Transverse colon (tissue), 4 donors: ENCODE data around the gene LRIG1. TPM values are rescaled to one million over a fixed set of nuclear protein-coding genes. Genes with fewer than 3 reads are reported as not detected.

ENCODE experiments used
- DNase-seq: peaks from one replicate; pipeline ENCODE4 v3.0.0-alpha.2; 2019
- H3K27ac ChIP-seq, 4 donors: fragments of 200-600 bp; sonication (generic); 2 replicates each; pipeline ENCODE4 v1.5.1; 2016 to 2018; ENCODE audit warnings: inconsistent platforms in 4 of 4
- H3K27me3 ChIP-seq: fragments of 200-600 bp; sonication (generic); 2 replicates; pipeline ENCODE4 v1.5.1; 2017; ENCODE audit warnings: inconsistent platforms
- H3K36me3 ChIP-seq, 4 donors: fragments of 200-600 bp; sonication (generic); 2 replicates each; pipeline ENCODE4 v1.5.1; 2017 to 2019; ENCODE audit warnings: inconsistent platforms in 4 of 4
- H3K4me1 ChIP-seq, 4 donors: fragments of 200-600 bp; sonication (generic); 2 replicates each; pipeline ENCODE4 v1.5.1; 2017 to 2020; ENCODE audit warnings: inconsistent platforms in 4 of 4
- H3K4me3 ChIP-seq, 4 donors: fragments of 200-600 bp; sonication (generic); 1 replicate in 1 of 4; 2 replicates in 3 of 4; pipeline versions ENCODE4 v1.5.1 to v1.6.1; 2017 to 2019; ENCODE audit warnings: inconsistent platforms in 4 of 4
- H3K9me3 ChIP-seq, 2 donors: fragments of 200-600 bp; sonication (generic); 2 replicates each; pipeline ENCODE4 v1.5.1; 2017 to 2019; ENCODE audit warnings: inconsistent platforms in 2 of 2
- CTCF ChIP-seq, 5 experiments: fragments of 200-600 bp in 3 of 5; fragments of 450-650 bp in 2 of 5; sonication (generic) in 3 of 5; IDR thresholded peaks; 1 replicate in 2 of 5; 2 replicates in 3 of 5; pipeline ENCODE4 v1.5.1; 2016 to 2017; ENCODE audit warnings: antibody characterized with exemption in 5 of 5, inconsistent platforms in 3 of 5, mild to moderate bottlenecking in 2 of 5, moderate library complexity in 1 of 5
- EP300 ChIP-seq: sonication (generic); formaldehyde crosslinking; IDR thresholded peaks from one replicate; pipeline ENCODE4 v1.6.1; 2017; ENCODE audit warnings: antibody characterized with exemption, low read depth
- POLR2A ChIP-seq: fragments of 450-650 bp; IDR thresholded peaks from one replicate; pipeline ENCODE4 v1.6.1; 2016; ENCODE audit warnings: antibody characterized with exemption, mild to moderate bottlenecking, moderate library complexity
- POLR2AphosphoS5 ChIP-seq, 3 donors: sonication (generic); formaldehyde crosslinking; IDR thresholded peaks; one replicate each; pipeline ENCODE4 v1.6.1; 2016; ENCODE audit warnings: antibody characterized with exemption in 3 of 3
- WGBS, 2 donors: methylation state at CpG; one replicate each; pipeline ENCODE4 v1.1.5; 2018; ENCODE audit warnings: low coverage in 1 of 2; 5-methylcytosine and 5-hydroxymethylcytosine counted together
- in situ Hi-C, 4 donors: fragments of 200-750 bp; cut with MboI; loops; one replicate each; pipeline versions ENCODE4 v1.15.0 to v1.15.1; 2017; ENCODE audit warnings: low sequenced_read_pairs in 3 of 4, low pct_ligation_motif_present in 1 of 4, low pct_unique_long_range_greater_than_20kb in 1 of 4
- intact Hi-C: fragments of 100-400 bp; cut with DNase I; formaldehyde crosslinking; loops from one replicate; pipeline ENCODE4 v1.15.1; 2023; ENCODE audit warnings: low total_unique reads
- total RNA-seq, 4 donors: library from RNA; depleted of rRNA; stranded (reverse); fragments of >200 nt; gene quantifications; one replicate each; pipeline ENCODE4 v1.1.0, GENCODE V29; 2016

Gene LRIG1
- total RNA-seq, 4 donors from 2014 or later = 67.2 to 87.6 (median 79.3) TPM

GRCh38 chr3:66392966-66393332, 107.9 kb downstream of the LRIG1 start:
- WGBS, 2 donors = 91% methylated on average over 2 of the region's 2 CpGs; no CpG with 5 or more reads in 1 of the 2 donors
- H3K27ac ChIP-seq = peak overlapping the region; percentile 20 to 65 (median 38)
- in situ Hi-C loops (no loop called here), intact Hi-C loops (no loop called here)
- H3K36me3 ChIP-seq = peaks cover 0 to 25% (median 10%) of the 10 kb centered on the region in 4 donors
- no peaks in the 10 kb centered on the region for H3K27me3 ChIP-seq
- no peak overlapping the region for H3K4me3 ChIP-seq
- TF ChIP-seq EP300 = no peak
- no peak for TF ChIP-seq POLR2AphosphoS5 (IDR thresholded peaks at IDR 0.05)
- no peak for TF ChIP-seq CTCF (IDR thresholded peaks at IDR 0.05)
- TF ChIP-seq POLR2A = no peak
- no peaks in the 10 kb centered on the region for H3K9me3 ChIP-seq
- no peak for DNase-seq
- peaks cover 4 to 8% (median 6%) of the 10 kb centered on the region in 4 donors for H3K4me1 ChIP-seq

GRCh38 chr3:66392512-66392911, 108.3 kb downstream of the LRIG1 start:
- Histone ChIP-seq H3K36me3 (peaks cover 0 to 25% (median 10%) of the 10 kb centered on the region in 4 donors), H3K27me3 (no peaks in the 10 kb centered on the region), H3K4me1 (peaks cover 4 to 7% (median 6%) of the 10 kb centered on the region in 4 donors), H3K4me3 (no peak overlapping the region), H3K9me3 (no peaks in the 10 kb centered on the region), H3K27ac (peak overlapping the region in 2 of 4 donors; percentile 20 to 43)
- TF ChIP-seq POLR2AphosphoS5 (IDR thresholded peaks at IDR 0.05) (no peak), EP300 (no peak), POLR2A (no peak), CTCF (IDR thresholded peaks at IDR 0.05) (no peak)
- intact Hi-C loops = no loop called here
- in situ Hi-C loops = no loop called here
- 78 to 100% methylated on average over 1 to 3 of the region's 3 CpGs for WGBS, 2 donors
- no peak for DNase-seq

- TF ChIP-seq CTCF (IDR thresholded peaks at IDR 0.05) (no peak), EP300 (no peak), POLR2A (no peak), POLR2AphosphoS5 (IDR thresholded peaks at IDR 0.05) (no peak)
- Histone ChIP-seq H3K27me3 (no peaks in the 10 kb centered on the region), H3K27ac (no peak overlapping the region), H3K4me1 (peaks cover 4 to 7% (median 5%) of the 10 kb centered on the region in 4 donors), H3K36me3 (peaks cover 0 to 20% (median 8%) of the 10 kb centered on the region in 4 donors), H3K9me3 (no peaks in the 10 kb centered on the region), H3K4me3 (no peak overlapping the region)
- DNase-seq = no peak
- intact Hi-C loops (loop anchor here (2.0 kb wide), 1 partner anchor 51 kb away; no protein-coding TSS in a partner anchor), in situ Hi-C loops (no loop called here)
Observed at GRCh38 chr3:66390013-66390412, 110.8 kb downstream of the LRIG1 start.

- Histone ChIP-seq H3K4me1 (peaks cover 0 to under 1% (median 0%) of the 10 kb centered on the region in 4 donors), H3K27me3 (no peaks in the 10 kb centered on the region), H3K36me3 (peaks cover 0 to 38% (median 16%) of the 10 kb centered on the region in 4 donors), H3K4me3 (no peak overlapping the region), H3K27ac (no peak overlapping the region), H3K9me3 (no peaks in the 10 kb centered on the region)
- TF ChIP-seq EP300 = no peak
- TF ChIP-seq POLR2A = no peak
- TF ChIP-seq CTCF (IDR thresholded peaks at IDR 0.05) = no peak
- TF ChIP-seq POLR2AphosphoS5 (IDR thresholded peaks at IDR 0.05) = no peak
- WGBS, 2 donors = 53 to 80% methylated on average over 3 to 7 of the region's 7 CpGs
- in situ Hi-C loops = loop anchor here in 1 of 4 donors (10.0 kb wide), 1 partner anchor 102 kb away; no protein-coding TSS in a partner anchor
- intact Hi-C loops = no loop called here
- DNase-seq = no peak
Observed at GRCh38 chr3:66386925-66387650, 113.7 kb downstream of the LRIG1 start.
